HCT116 (cell line): Measurements from ENCODE around the gene MSH2. TPM values are rescaled to one million over a fixed set of nuclear protein-coding genes. Genes with fewer than 3 reads are reported as not detected.

Source experiments
- ATAC-seq: fragments of 200-7000 bp; cut with Tn5 transposase; 2 replicates; pipeline ENCODE4 v1.9.1; 2020; ENCODE audit warnings: mild to moderate bottlenecking, moderate library complexity
- BruUV-seq: library from RNA; stranded (reverse); fragments of 400-500 nt; replicated peaks from 2 replicates; lab custom pipeline; 2021; lab: Mats Ljungman, UMichigan
- CTCF ChIA-PET: fragments of 300-600 bp; sonication (Branson Sonifier 250); formaldehyde crosslinking; loops from one replicate; lab custom pipeline; 2021; ENCODE audit warnings: antibody characterized with exemption; lab: Charles Lee
- POLR2A ChIA-PET: fragments of 300-600, 350-600 bp; sonication (Branson Sonifier 250); formaldehyde crosslinking; loops from one replicate; lab custom pipeline; 2021; ENCODE audit warnings: antibody characterized with exemption; lab: Charles Lee
- RAD21 ChIA-PET, 2 experiments: fragments of 300-600 bp; sonication (Branson Sonifier 250); formaldehyde crosslinking; loops; one replicate each; lab custom pipeline; 2023; ENCODE audit warnings: low total read pairs in 2 of 2; ENCODE audit not compliant: uncharacterized antibody in 2 of 2, unreplicated experiment in 2 of 2, low non-redundant PET in 1 of 2; lab: Charles Lee
- DNase-seq: peaks from one replicate; pipeline ENCODE4 v3.0.0-alpha.2; 2010; ENCODE audit warnings: low read depth, low spot score
- H2AFZ ChIP-seq: fragments of 200-600 bp; shearing (Covaris generic), sonication (generic); 2 replicates; pipeline ENCODE4 v1.6.1; 2017; ENCODE audit warnings: low read depth, mixed run types, mixed read lengths, antibody characterized with exemption, low read length; ENCODE audit not compliant: poor library complexity, severe bottlenecking
- H3K27ac ChIP-seq: 2 replicates; pipeline ENCODE4 v1.5.1; 2012; ENCODE audit warnings: low read depth, low read length
- H3K27me3 ChIP-seq: fragments of 200-600 bp; sonication (generic); 2 replicates; pipeline ENCODE4 v1.6.1; 2016; ENCODE audit warnings: mixed run types, low read length, mixed read lengths; ENCODE audit not compliant: insufficient read depth
- H3K36me3 ChIP-seq, 2 experiments: fragments of 200-500 bp in 1 of 2; fragments of 200-600 bp in 1 of 2; sonication (Bioruptor generic) in 1 of 2; sonication (generic) in 1 of 2; 2 replicates each; pipeline versions ENCODE4 v1.5.1 to v1.6.1; 2014 to 2016; ENCODE audit warnings: low read length in 2 of 2, inconsistent platforms in 1 of 2, mixed read lengths in 1 of 2, mixed run types in 1 of 2; ENCODE audit not compliant: insufficient read depth in 2 of 2, control insufficient read depth in 1 of 2
- H3K4me1 ChIP-seq, 2 experiments: fragments of 200-600 bp in 1 of 2; sonication (generic) in 1 of 2; 2 replicates each; pipeline versions ENCODE4 v1.5.1 to v1.6.1; 2012 to 2017; ENCODE audit warnings: low read length in 2 of 2, inconsistent platforms in 1 of 2, mild to moderate bottlenecking in 1 of 2, mixed read lengths in 1 of 2, mixed run types in 1 of 2, moderate library complexity in 1 of 2; ENCODE audit not compliant: insufficient read depth in 2 of 2, control insufficient read depth in 1 of 2
- H3K4me2 ChIP-seq: fragments of 200-600 bp; sonication (generic); 2 replicates; pipeline ENCODE4 v1.6.1; 2017; ENCODE audit warnings: mixed run types, low read length, mixed read lengths
- H3K4me3 ChIP-seq, 2 experiments: fragments of 200-600 bp in 1 of 2; sonication (generic) in 1 of 2; replicated peaks in 1 of 2; 2 replicates each; pipeline ENCODE4 v1.5.1; 2011 to 2016; ENCODE audit warnings: low read length in 2 of 2, control low read depth in 1 of 2, low read depth in 1 of 2, mild to moderate bottlenecking in 1 of 2, mixed read lengths in 1 of 2, mixed run types in 1 of 2
- H3K79me2 ChIP-seq: fragments of 200-600 bp; sonication (generic); 2 replicates; pipeline ENCODE4 v1.6.1; 2017; ENCODE audit warnings: mild to moderate bottlenecking, mixed run types, low read length, moderate library complexity, mixed read lengths; ENCODE audit not compliant: insufficient read depth
- H3K9ac ChIP-seq: fragments of 200-600 bp; sonication (generic); 2 replicates; pipeline ENCODE4 v1.6.1; 2016; ENCODE audit warnings: low read length, mixed read lengths
- H3K9me2 ChIP-seq: fragments of 200-600 bp; sonication (generic), shearing (Covaris generic); 2 replicates; pipeline ENCODE4 v1.6.1; 2017; ENCODE audit warnings: mixed run types, mild to moderate bottlenecking, moderate library complexity; ENCODE audit not compliant: insufficient read depth
- H3K9me3 ChIP-seq, 2 experiments: fragments of 200-500 bp in 1 of 2; fragments of 200-600 bp in 1 of 2; sonication (Bioruptor generic) in 1 of 2; sonication (generic) in 1 of 2; 2 replicates each; pipeline ENCODE4 v1.6.1; 2014 to 2017; ENCODE audit warnings: low read length in 2 of 2, mixed read lengths in 2 of 2, inconsistent platforms in 1 of 2, low read depth in 1 of 2, mild to moderate bottlenecking in 1 of 2, mixed run types in 1 of 2, moderate library complexity in 1 of 2; ENCODE audit not compliant: control insufficient read depth in 1 of 2, insufficient read depth in 1 of 2
- H4K20me1 ChIP-seq: fragments of 200-600 bp; sonication (generic), shearing (Covaris generic); 2 replicates; pipeline ENCODE4 v1.6.1; 2017; ENCODE audit warnings: mixed run types, mild to moderate bottlenecking, moderate library complexity; ENCODE audit not compliant: insufficient read depth
- EGR1 ChIP-seq: IDR thresholded peaks from 2 replicates; pipeline ENCODE4 v1.6.1; 2012; ENCODE audit warnings: low read depth
- EZH2phosphoT487 ChIP-seq: fragments of 200-600 bp; IDR thresholded peaks from 2 replicates; pipeline ENCODE4 v1.6.1; 2018; ENCODE audit warnings: antibody characterized with exemption, borderline replicate concordance
- MAX ChIP-seq: IDR thresholded peaks from 2 replicates; pipeline ENCODE4 v1.6.1; 2012
- SIN3A ChIP-seq: IDR thresholded peaks from 2 replicates; pipeline ENCODE4 v1.6.1; 2012; ENCODE audit warnings: low read depth
- SP1 ChIP-seq: IDR thresholded peaks from 2 replicates; pipeline ENCODE4 v1.6.1; 2012; ENCODE audit warnings: low read depth
- SRF ChIP-seq: IDR thresholded peaks from 2 replicates; pipeline ENCODE4 v1.6.1; 2012; ENCODE audit warnings: low read depth
- ZFX ChIP-seq: fragments of 450-650 bp; IDR thresholded peaks from 2 replicates; pipeline ENCODE4 v1.6.1; 2017
- ZNF274 ChIP-seq: fragments of 200-500 bp; sonication (Bioruptor generic); IDR thresholded peaks from 2 replicates; pipeline ENCODE4 v1.6.1; 2014; ENCODE audit warnings: mild to moderate bottlenecking, low read depth, low read length, inconsistent platforms
- intact Hi-C: fragments of 100-400 bp; cut with micrococcal nuclease; formaldehyde crosslinking; loops from 2 replicates; pipeline ENCODE4 v1.10.0; 2022
- total RNA-seq: library from RNA; stranded (reverse); gene quantifications from one replicate; pipeline ENCODE4 v1.2.1, GENCODE V29; 2021; ENCODE audit not compliant: unreplicated experiment

The MSH2 gene
- total RNA-seq, 1 experiment from 2014 or later = 54.9 TPM

- DNase-seq = no peak
- no peaks in the 10 kb centered on the region for H3K27me3 ChIP-seq
- ChIA-PET POLR2A (interaction anchor here (1.2 kb wide), 1 partner anchor 64 kb away, joined by 3 read pairs; no protein-coding TSS in a partner anchor), CTCF (interaction anchor here (2.3 to 3.3 kb wide), 2 partner anchors 15 to 69 kb away, joined by 11 to 16 read pairs; no protein-coding TSS in a partner anchor), RAD21 (no interaction called here)
- no peaks in the 10 kb centered on the region for H4K20me1 ChIP-seq
- ATAC-seq = 0 out of 2 replicates have a peak, but pooled peaks have one; percentile 3
- no peak overlapping the region for H2AFZ ChIP-seq
- peak overlapping the region; percentile 76 for H3K27ac ChIP-seq
- peaks cover 57% of the 10 kb centered on the region for H3K79me2 ChIP-seq
- peak overlapping the region; percentile 89 for H3K9ac ChIP-seq
- H3K36me3 ChIP-seq = 0 out of 4 replicates have a peak, but pooled peaks cover 0 to 6% of the 10 kb centered on the region in 2 experiments
- H3K9me2 ChIP-seq = no peaks in the 10 kb centered on the region
- H3K4me1 ChIP-seq = peaks cover 13 to 25% of the 10 kb centered on the region in 2 experiments; a peak in 3 of 4 replicates
- H3K9me3 ChIP-seq = no peaks in the 10 kb centered on the region
- BruUV-seq = no TSS peak
- TF ChIP-seq SRF (no peak), EZH2phosphoT487 (no peak), SP1 (no peak)
- intact Hi-C loops = loop anchor here (5.0 kb wide), 1 partner anchor 66 kb away; no protein-coding TSS in a partner anchor
- H3K4me2 ChIP-seq = peak overlapping the region; percentile 84
- peak overlapping the region; percentile 80 to 86 for H3K4me3 ChIP-seq
Observed at GRCh38 chr2:47403609-47404193, 745 bp downstream of the MSH2 start.

DNA sequence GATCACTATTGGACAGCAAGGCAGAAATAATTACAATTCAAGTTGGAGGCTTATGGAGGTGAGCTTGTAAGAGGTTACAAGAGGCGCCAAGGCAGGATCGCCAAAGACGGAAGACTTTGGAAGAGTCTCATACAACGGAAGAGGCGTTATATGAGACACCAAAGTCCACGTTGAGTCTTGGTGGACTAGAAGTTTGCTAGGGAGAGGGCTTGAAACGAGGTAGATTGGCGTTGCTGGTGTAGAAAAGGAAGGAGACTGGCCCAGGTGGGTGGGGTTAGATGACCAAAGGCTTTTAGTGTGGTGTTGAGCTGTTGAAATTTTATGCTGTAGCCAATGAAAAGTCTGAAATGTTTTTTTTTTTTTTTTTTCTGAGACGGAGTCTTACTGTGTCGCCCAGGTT, 1.4 kb downstream of the MSH2 start:
- peaks cover 13 to 25% of the 10 kb centered on the region in 2 experiments; a peak in 3 of 4 replicates for H3K4me1 ChIP-seq
- H3K27me3 ChIP-seq = no peaks in the 10 kb centered on the region
- ChIA-PET RAD21 (no interaction called here), POLR2A (interaction anchor here (1.2 kb wide), 1 partner anchor 65 kb away, joined by 3 read pairs; no protein-coding TSS in a partner anchor), CTCF (interaction anchor here (0.9 to 3.3 kb wide), 3 partner anchors 16 to 363 kb away, joined by 3 to 16 read pairs (median 11); no protein-coding TSS in a partner anchor)
- intact Hi-C loops = loop anchor here (5.0 kb wide), 1 partner anchor 67 kb away; no protein-coding TSS in a partner anchor
- DNase-seq = no peak
- TF ChIP-seq EGR1 (no peak), SIN3A (no peak), MAX (no peak), ZFX (no peak), SP1 (no peak), ZNF274 (no peak)
- ATAC-seq = no peak
- H3K27ac ChIP-seq = peak overlapping the region; percentile 76
- no peaks in the 10 kb centered on the region for H4K20me1 ChIP-seq
- BruUV-seq = no TSS peak
- H3K4me3 ChIP-seq = peak overlapping the region; percentile 80 to 86
- H3K9me2 ChIP-seq = no peaks in the 10 kb centered on the region
- H2AFZ ChIP-seq = no peak overlapping the region
- 0 out of 4 replicates have a peak, but pooled peaks cover 0 to 7% of the 10 kb centered on the region in 2 experiments for H3K36me3 ChIP-seq
- H3K9me3 ChIP-seq = no peaks in the 10 kb centered on the region
- peak overlapping the region; percentile 84 for H3K4me2 ChIP-seq
- peaks cover 58% of the 10 kb centered on the region for H3K79me2 ChIP-seq
- H3K9ac ChIP-seq = peak overlapping the region; percentile 89
